Smooth muscle cell (in vitro differentiated cells): ENCODE measurements around the gene IL32. TPM values are rescaled to one million over a fixed set of nuclear protein-coding genes. Genes with fewer than 3 reads are reported as not detected.

ENCODE experiments used
- DNase-seq: peaks from one replicate; lab custom pipeline; 2025; ENCODE audit not compliant: unreplicated experiment; lab: John Stamatoyannopoulos, UW
- H2AFZ ChIP-seq: fragments of 200-600 bp; sonication (generic); 2 replicates; pipeline ENCODE4 v1.6.0; 2016; ENCODE audit warnings: antibody characterized with exemption, low read depth, mild to moderate bottlenecking
- H3F3A ChIP-seq: fragments of 200-600 bp; sonication (generic); 2 replicates; pipeline ENCODE4 v1.6.0; 2017; ENCODE audit warnings: antibody characterized with exemption, low read depth
- H3K27ac ChIP-seq: fragments of 200-600 bp; sonication (generic); 2 replicates; pipeline ENCODE4 v1.5.1; 2016; ENCODE audit warnings: low read depth, mild to moderate bottlenecking
- H3K27me3 ChIP-seq: fragments of 200-600 bp; sonication (generic); 2 replicates; pipeline ENCODE4 v1.6.1; 2016; ENCODE audit warnings: low read depth, mild to moderate bottlenecking
- H3K36me3 ChIP-seq: fragments of 200-600 bp; sonication (generic); 2 replicates; pipeline ENCODE4 v1.5.1; 2016; ENCODE audit warnings: low read depth
- H3K4me1 ChIP-seq: fragments of 200-600 bp; sonication (generic); 2 replicates; pipeline ENCODE4 v1.5.1; 2016; ENCODE audit warnings: low read depth
- H3K4me2 ChIP-seq: fragments of 200-600 bp; sonication (generic); 2 replicates; pipeline ENCODE4 v1.6.0; 2016; ENCODE audit warnings: mild to moderate bottlenecking
- H3K4me3 ChIP-seq: fragments of 200-600 bp; sonication (generic); 2 replicates; pipeline ENCODE4 v1.5.1; 2016; ENCODE audit warnings: mild to moderate bottlenecking
- H3K79me2 ChIP-seq: fragments of 200-600 bp; sonication (generic); 2 replicates; pipeline ENCODE4 v1.6.0; 2016; ENCODE audit warnings: low read depth, mild to moderate bottlenecking
- H3K9ac ChIP-seq: fragments of 200-600 bp; sonication (generic); 2 replicates; pipeline ENCODE4 v1.6.0; 2016; ENCODE audit warnings: low read depth
- H3K9me3 ChIP-seq: fragments of 200-600 bp; sonication (generic); replicated peaks from 2 replicates; pipeline ENCODE4 v1.5.1; 2016; ENCODE audit warnings: low read depth
- H4K20me1 ChIP-seq: fragments of 200-600 bp; sonication (generic); 2 replicates; pipeline ENCODE4 v1.6.0; 2016; ENCODE audit warnings: low read depth
- WGBS: methylation state at CpG from one replicate; pipeline ENCODE4 v1.1.7; 2016; ENCODE audit warnings: low lambda C conversion rate; 5-methylcytosine and 5-hydroxymethylcytosine counted together
- polyA plus RNA-seq: library from polyadenylated mRNA; unstranded; fragments of >200 nt; fragmentation: Nextera tagmentation; extraction: Ambion mirVana; gene quantifications from 2 replicates; pipeline ENCODE4 v1.2.1, GENCODE V29; 2016
- total RNA-seq: library from RNA; depleted of rRNA; stranded (reverse); fragments of >200 nt; gene quantifications from 2 replicates; pipeline ENCODE4 v1.2.3, GENCODE V29; 2014
- TF ChIP-seq, protein P1 (sequence below): fragments of 200-600 bp; sonication (generic); IDR thresholded peaks from 2 replicates; pipeline ENCODE4 v1.5.1; 2017; ENCODE audit warnings: borderline replicate concordance, mild to moderate bottlenecking, antibody characterized with exemption; ENCODE audit not compliant: insufficient read depth, poor library complexity, severe bottlenecking

The IL32 gene
- total and polyA plus RNA-seq, 2 experiments from 2014 or later = 26.3 to 27.7 TPM

DNA sequence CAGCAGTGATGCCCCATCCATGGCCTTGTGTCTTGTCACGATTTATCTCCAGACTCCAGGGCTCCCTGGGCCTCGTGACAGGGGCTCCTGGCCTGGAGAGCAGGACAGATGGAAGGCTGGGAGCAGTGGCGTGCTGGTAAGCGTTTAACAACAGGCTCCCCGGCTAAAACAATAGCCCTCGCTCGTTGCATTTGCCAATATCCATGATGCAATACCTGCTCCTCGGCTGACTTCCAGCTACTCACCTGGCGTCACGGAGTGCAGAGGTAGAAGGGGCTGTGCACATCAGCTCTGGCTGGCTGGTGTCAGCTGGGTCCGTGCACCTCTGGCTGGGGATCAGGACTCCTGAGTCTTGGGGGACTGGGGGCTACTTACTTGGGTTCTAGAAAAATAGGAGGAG lies 27.2 kb upstream of the IL32 start:
- Histone ChIP-seq H4K20me1 (no peaks in the 10 kb centered on the region), H3K27me3 (peaks cover 63% of the 10 kb centered on the region), H3K36me3 (no peaks in the 10 kb centered on the region), H3K9ac (no peak overlapping the region), H3F3A (no peaks in the 10 kb centered on the region), H3K4me3 (no peak overlapping the region), H2AFZ (no peak overlapping the region), H3K4me2 (no peak overlapping the region), H3K4me1 (no peaks in the 10 kb centered on the region), H3K79me2 (no peaks in the 10 kb centered on the region), H3K27ac (no peak overlapping the region), H3K9me3 (no peaks in the 10 kb centered on the region)
- no peak for DNase-seq
- 60% methylated on average over 11 of the region's 11 CpGs for WGBS
- TF ChIP-seq, protein P1, sequence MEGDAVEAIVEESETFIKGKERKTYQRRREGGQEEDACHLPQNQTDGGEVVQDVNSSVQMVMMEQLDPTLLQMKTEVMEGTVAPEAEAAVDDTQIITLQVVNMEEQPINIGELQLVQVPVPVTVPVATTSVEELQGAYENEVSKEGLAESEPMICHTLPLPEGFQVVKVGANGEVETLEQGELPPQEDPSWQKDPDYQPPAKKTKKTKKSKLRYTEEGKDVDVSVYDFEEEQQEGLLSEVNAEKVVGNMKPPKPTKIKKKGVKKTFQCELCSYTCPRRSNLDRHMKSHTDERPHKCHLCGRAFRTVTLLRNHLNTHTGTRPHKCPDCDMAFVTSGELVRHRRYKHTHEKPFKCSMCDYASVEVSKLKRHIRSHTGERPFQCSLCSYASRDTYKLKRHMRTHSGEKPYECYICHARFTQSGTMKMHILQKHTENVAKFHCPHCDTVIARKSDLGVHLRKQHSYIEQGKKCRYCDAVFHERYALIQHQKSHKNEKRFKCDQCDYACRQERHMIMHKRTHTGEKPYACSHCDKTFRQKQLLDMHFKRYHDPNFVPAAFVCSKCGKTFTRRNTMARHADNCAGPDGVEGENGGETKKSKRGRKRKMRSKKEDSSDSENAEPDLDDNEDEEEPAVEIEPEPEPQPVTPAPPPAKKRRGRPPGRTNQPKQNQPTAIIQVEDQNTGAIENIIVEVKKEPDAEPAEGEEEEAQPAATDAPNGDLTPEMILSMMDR = no peak

DNA sequence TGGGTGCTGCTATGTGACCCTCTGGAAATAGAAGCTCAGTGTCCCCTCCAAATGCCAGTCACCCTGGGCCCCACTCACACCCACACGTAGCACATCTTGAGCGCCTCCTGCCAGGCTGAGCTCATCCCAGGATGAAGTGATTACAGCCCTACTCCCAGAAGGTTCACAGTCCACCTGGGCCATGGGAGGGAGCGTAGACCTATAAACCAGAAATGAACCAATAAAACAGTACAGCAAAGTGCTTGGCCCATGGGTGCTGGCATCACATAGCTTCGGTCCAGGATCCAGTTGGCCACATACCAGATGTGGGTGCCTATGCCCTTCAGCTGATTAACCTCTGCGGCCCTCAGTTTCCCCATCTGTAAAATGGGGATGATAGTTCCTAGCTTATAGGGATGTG lies 26.5 kb upstream of the IL32 start:
- Histone ChIP-seq H3K79me2 (no peaks in the 10 kb centered on the region), H4K20me1 (no peaks in the 10 kb centered on the region), H3K27ac (no peak overlapping the region), H3K9ac (no peak overlapping the region), H3K36me3 (no peaks in the 10 kb centered on the region), H3K4me2 (no peak overlapping the region), H3F3A (no peaks in the 10 kb centered on the region), H3K27me3 (peaks cover 63% of the 10 kb centered on the region), H3K4me1 (no peaks in the 10 kb centered on the region), H2AFZ (no peak overlapping the region), H3K9me3 (no peaks in the 10 kb centered on the region), H3K4me3 (no peak overlapping the region)
- TF ChIP-seq, protein P1 = no peak
- DNase-seq = no peak
- 90% methylated on average over 5 of the region's 5 CpGs for WGBS

DNA sequence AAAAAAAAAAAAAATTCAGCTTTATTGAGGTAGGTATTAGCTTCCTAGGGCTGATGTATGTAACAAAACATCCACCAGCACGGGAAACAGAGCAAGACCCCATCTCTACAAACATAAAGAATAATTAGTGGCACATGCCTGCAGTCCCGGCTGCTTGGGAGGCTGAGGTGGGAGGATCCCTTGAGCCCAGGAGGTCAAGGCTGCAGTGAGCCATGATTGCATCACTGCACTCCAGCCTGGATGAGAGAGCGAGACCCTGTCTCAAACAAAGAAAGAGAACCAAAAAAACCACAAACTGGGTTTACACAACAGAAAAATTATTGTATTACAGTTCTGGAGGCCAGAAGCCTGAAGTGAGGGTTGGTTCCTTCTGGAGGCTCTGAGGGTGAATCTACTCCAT lies 23.1 kb upstream of the IL32 start:
- peaks cover 63% of the 10 kb centered on the region for H3K27me3 ChIP-seq
- no peak overlapping the region for H3K4me2 ChIP-seq
- no peak overlapping the region for H3K27ac ChIP-seq
- peaks cover 11% of the 10 kb centered on the region for H3K4me1 ChIP-seq
- no peak overlapping the region for H3K4me3 ChIP-seq
- 94% methylated on average over 3 of the region's 3 CpGs for WGBS
- no peaks in the 10 kb centered on the region for H3K9me3 ChIP-seq
- no peak for DNase-seq
- TF ChIP-seq, protein P1 = no peak
- H3K36me3 ChIP-seq = no peaks in the 10 kb centered on the region
- H3F3A ChIP-seq = no peaks in the 10 kb centered on the region
- H4K20me1 ChIP-seq = no peaks in the 10 kb centered on the region
- no peak overlapping the region for H3K9ac ChIP-seq
- no peak overlapping the region for H2AFZ ChIP-seq
- no peaks in the 10 kb centered on the region for H3K79me2 ChIP-seq

DNA sequence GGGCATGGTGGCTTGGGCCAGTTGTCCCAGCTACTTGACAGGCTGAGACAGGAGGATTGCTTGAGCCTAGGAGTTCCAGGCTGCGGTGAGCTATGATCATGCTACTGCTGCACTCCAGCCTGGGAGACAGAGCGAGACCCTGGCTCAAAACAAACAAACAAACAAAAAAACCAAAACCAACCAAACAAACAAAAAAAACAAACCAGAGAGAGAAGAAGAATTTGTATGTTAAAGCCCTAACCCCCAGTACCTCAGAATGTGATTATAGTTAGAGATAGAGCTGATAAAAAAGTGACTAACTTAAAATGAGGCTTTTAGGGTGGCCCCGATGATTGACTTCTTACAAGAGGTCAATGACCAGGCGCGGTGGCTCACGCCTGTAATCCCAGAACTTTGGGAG lies 20.7 kb upstream of the IL32 start:
- no peak overlapping the region for H3K9ac ChIP-seq
- H2AFZ ChIP-seq = no peak overlapping the region
- H3F3A ChIP-seq = no peaks in the 10 kb centered on the region
- TF ChIP-seq, protein P1 = no peak
- no peaks in the 10 kb centered on the region for H4K20me1 ChIP-seq
- no peak for DNase-seq
- H3K36me3 ChIP-seq = no peaks in the 10 kb centered on the region
- H3K27ac ChIP-seq = no peak overlapping the region
- H3K79me2 ChIP-seq = no peaks in the 10 kb centered on the region
- peaks cover 11% of the 10 kb centered on the region for H3K4me1 ChIP-seq
- H3K27me3 ChIP-seq = peaks cover 74% of the 10 kb centered on the region
- H3K4me2 ChIP-seq = peak overlapping the region; percentile 93
- H3K4me3 ChIP-seq = peak overlapping the region; percentile 54
- 84% methylated on average over 6 of the region's 6 CpGs for WGBS
- no peaks in the 10 kb centered on the region for H3K9me3 ChIP-seq
